Stomach (tissue), 9 donors: ENCODE data around the gene ABCA6. TPM values are rescaled to one million over a fixed set of nuclear protein-coding genes. Genes with fewer than 3 reads are reported as not detected.

Experiments used
- DNase-seq, 2 donors: peaks; one replicate each; pipeline versions ENCODE4 v3.0.0 to v3.0.0-alpha.2; 2013 to 2019
- H3K27ac ChIP-seq, 5 donors: fragments of 200-600 bp in 4 of 5; sonication (generic) in 4 of 5; one replicate each; pipeline ENCODE4 v1.5.1; 2013 to 2019; ENCODE audit warnings: mild to moderate bottlenecking in 1 of 5, moderate library complexity in 1 of 5
- H3K27me3 ChIP-seq, 3 donors: fragments of 200-600 bp; sonication (generic); one replicate each; pipeline ENCODE4 v1.5.1; 2017 to 2019; ENCODE audit warnings: mixed run types in 1 of 3
- H3K36me3 ChIP-seq, 4 donors: fragments of 200-600 bp; sonication (generic); 1 replicate in 3 of 4; 2 replicates in 1 of 4; pipeline ENCODE4 v1.5.1; 2016 to 2019
- H3K4me1 ChIP-seq, 4 donors: fragments of 200-600 bp; sonication (generic); one replicate each; pipeline ENCODE4 v1.5.1; 2016 to 2019
- H3K4me3 ChIP-seq, 4 donors: fragments of 200-600 bp; sonication (generic) in 3 of 4; one replicate each; pipeline ENCODE4 v1.5.1; 2016 to 2019; ENCODE audit warnings: mild to moderate bottlenecking in 1 of 4
- H3K9me3 ChIP-seq, 4 donors: fragments of 200-600 bp; sonication (generic); one replicate each; pipeline ENCODE4 v1.5.1; 2016 to 2019
- CTCF ChIP-seq, 7 experiments: fragments of 450-650 bp in 4 of 7; fragments of 200-600 bp in 3 of 7; sonication (generic) in 3 of 7; IDR thresholded peaks; one replicate each; pipeline ENCODE4 v1.5.1; 2016 to 2019; ENCODE audit warnings: antibody characterized with exemption in 7 of 7, control low read depth in 2 of 7, mild to moderate bottlenecking in 1 of 7
- EP300 ChIP-seq: sonication (generic); formaldehyde crosslinking; IDR thresholded peaks from one replicate; pipeline ENCODE4 v1.6.1; 2017; ENCODE audit warnings: antibody characterized with exemption
- POLR2A ChIP-seq, 4 donors: fragments of 450-650 bp; IDR thresholded peaks; one replicate each; pipeline ENCODE4 v1.6.1; 2016; ENCODE audit warnings: antibody characterized with exemption in 4 of 4, control low read depth in 2 of 4, mild to moderate bottlenecking in 1 of 4, moderate library complexity in 1 of 4
- POLR2AphosphoS5 ChIP-seq, 3 donors: sonication (generic); formaldehyde crosslinking; IDR thresholded peaks; one replicate each; pipeline ENCODE4 v1.6.1; 2016; ENCODE audit warnings: antibody characterized with exemption in 3 of 3
- WGBS, 5 donors: extraction: QIAGEN DNeasy Blood & Tissue Kit in 3 of 5; methylation state at CpG; one replicate each; pipeline versions ENCODE4 v1.1.5 to v1.1.7; 2013 to 2018; 5-methylcytosine and 5-hydroxymethylcytosine counted together
- intact Hi-C: fragments of 100-400 bp; cut with DNase I; formaldehyde crosslinking; loops from one replicate; pipeline ENCODE4 v1.15.1; 2023; ENCODE audit warnings: low total_unique reads
- polyA plus RNA-seq, 3 donors: library from polyadenylated mRNA; stranded (reverse); fragments of 200-250 nt; gene quantifications; one replicate each; pipeline ENCODE4 v1.2.3, GENCODE V29; 2013
- total RNA-seq, 5 donors: library from RNA; depleted of rRNA; stranded (reverse); fragments of >200 nt; gene quantifications; one replicate each; pipeline versions ENCODE4 v1.1.0 to v1.2.3, GENCODE V29; 2014 to 2016
- donor health status: healthy with polysubstance abuse.
- donor health status: Bipolar disorder and iron deficiency.
- donor health status: healthy.

Gene ABCA6
- total and polyA plus RNA-seq, 8 donors, result 4.5 to 97.9 (median 19.2) TPM

- H3K27me3 ChIP-seq, result no peaks in the 10 kb centered on the region
- no peaks in the 10 kb centered on the region for H3K9me3 ChIP-seq
- H3K36me3 ChIP-seq, result no peaks in the 10 kb centered on the region
- DNase-seq, result peak in 1 of 2 donors; percentile 81
- TF ChIP-seq EP300 (no peak), POLR2AphosphoS5 (IDR thresholded peaks at IDR 0.05) (peak in 2 of 3 donors; percentile 10 to 46)
- H3K4me3 ChIP-seq, result no peak within 1 kb of the TSS
- H3K27ac ChIP-seq, result no peak within 1 kb of the TSS
- intact Hi-C loops, result no loop called here
- H3K4me1 ChIP-seq, result no peaks in the 10 kb centered on the region
- WGBS, 5 donors, result 8 to 30% (median 18%) methylated on average over 2 of the region's 2 CpGs
These were observed 80.9 kb downstream of the ABCA6 start, which contains the start of gene ABCA9 for GRCh38 chr17:69060822-69061221. TSS of gene ABCA9 (minus strand) at chr17:69060927. CDS start at chr17:69051126, 9,801 bp downstream.

DNA sequence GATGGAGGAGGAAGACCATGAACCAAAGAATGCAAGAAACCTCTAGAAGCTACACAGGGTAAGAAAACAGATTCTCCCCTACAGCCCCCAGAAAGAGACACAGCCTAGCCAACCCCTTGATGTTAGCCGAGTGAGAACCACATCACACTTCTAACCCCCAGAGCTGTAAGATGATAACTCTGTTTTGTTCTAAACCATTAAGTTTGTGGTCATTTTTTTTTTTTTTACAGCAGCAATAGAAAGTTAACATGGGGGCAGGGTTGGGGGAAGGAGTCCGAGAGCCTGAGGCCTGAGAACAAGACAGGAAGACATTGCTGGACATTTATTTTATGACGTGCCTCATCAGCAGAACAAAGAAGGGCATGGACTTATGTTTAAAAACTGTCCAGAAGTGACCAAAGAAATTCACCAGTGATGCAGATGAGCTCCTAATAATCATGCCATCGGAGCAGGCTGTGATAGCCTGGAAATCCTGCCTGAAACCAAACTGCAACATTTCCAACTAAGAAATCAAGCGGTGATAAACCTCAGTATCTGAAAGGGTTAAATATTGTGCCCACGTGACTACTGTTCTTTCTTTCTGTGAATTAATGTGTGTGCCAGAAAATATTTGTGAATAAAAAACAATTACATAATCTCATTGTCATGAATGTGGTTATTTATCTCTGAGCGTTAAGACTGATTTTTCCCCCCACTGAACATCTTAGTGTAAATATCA is 82.1 kb downstream of the ABCA6 start:
- TF ChIP-seq POLR2A (IDR thresholded peaks at IDR 0.05), result no peak
- TF ChIP-seq POLR2AphosphoS5 (IDR thresholded peaks at IDR 0.05), result no peak
- no peak for TF ChIP-seq EP300
- no peaks in the 10 kb centered on the region for H3K36me3 ChIP-seq
- intact Hi-C loops, result no loop called here
- H3K27ac ChIP-seq, result no peak overlapping the region
- H3K4me1 ChIP-seq, result no peaks in the 10 kb centered on the region
- DNase-seq, result peak in 1 of 2 donors; percentile 20
- WGBS, 5 donors, result 57 to 73% (median 67%) methylated on average over 7 of the region's 7 CpGs
- no peaks in the 10 kb centered on the region for H3K27me3 ChIP-seq
- H3K4me3 ChIP-seq, result no peak overlapping the region
- no peaks in the 10 kb centered on the region for H3K9me3 ChIP-seq

DNA sequence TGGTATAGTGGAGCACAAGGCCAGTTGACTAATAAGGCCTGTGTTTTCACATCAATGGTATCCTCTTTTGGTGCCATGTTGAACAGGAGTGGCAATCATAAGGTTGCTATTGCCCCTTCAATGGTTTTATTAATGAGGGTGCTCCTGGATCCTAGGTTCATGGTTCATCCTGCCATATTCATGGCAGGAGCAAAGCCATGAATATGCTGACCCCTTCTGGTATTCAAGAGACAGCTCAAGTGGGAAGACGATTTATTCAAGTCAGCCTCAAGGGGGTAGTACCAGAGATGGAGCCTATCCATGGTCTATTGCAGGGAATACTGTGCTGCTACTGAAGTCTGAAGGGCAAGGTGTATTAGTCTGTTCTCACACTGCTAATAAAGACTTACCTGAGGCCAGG is 83.5 kb downstream of the ABCA6 start:
- intact Hi-C loops, result no loop called here
- Histone ChIP-seq H3K4me3 (no peak overlapping the region), H3K9me3 (no peaks in the 10 kb centered on the region), H3K4me1 (no peaks in the 10 kb centered on the region), H3K27me3 (no peaks in the 10 kb centered on the region), H3K27ac (no peak overlapping the region), H3K36me3 (no peaks in the 10 kb centered on the region)
- TF ChIP-seq POLR2AphosphoS5 (IDR thresholded peaks at IDR 0.05), result no peak
- TF ChIP-seq CTCF (IDR thresholded peaks at IDR 0.05), result peak in 2 of 7 experiments; percentile 13 to 29
- no peak for TF ChIP-seq EP300
- TF ChIP-seq POLR2A (IDR thresholded peaks at IDR 0.05), result no peak
- 29 to 100% (median 93%) methylated on average over 1 of the region's 1 CpG for WGBS, 5 donors
- no peak for DNase-seq

- Histone ChIP-seq H3K36me3 (no peaks in the 10 kb centered on the region), H3K27me3 (no peaks in the 10 kb centered on the region), H3K4me1 (no peaks in the 10 kb centered on the region), H3K27ac (peak overlapping the region in 3 of 5 donors; percentile 4 to 30 (median 16)), H3K4me3 (no peak overlapping the region), H3K9me3 (no peaks in the 10 kb centered on the region)
- no peak for DNase-seq
- 36 to 65% (median 41%) methylated on average over 1 of the region's 1 CpG for WGBS, 5 donors
- intact Hi-C loops, result no loop called here
- TF ChIP-seq CTCF (IDR thresholded peaks at IDR 0.05), result no peak
- no peak for TF ChIP-seq POLR2A (IDR thresholded peaks at IDR 0.05)
- TF ChIP-seq EP300, result no peak
- no peak for TF ChIP-seq POLR2AphosphoS5 (IDR thresholded peaks at IDR 0.05)
These were observed 84.4 kb downstream of the ABCA6 start for GRCh38 chr17:69057280-69057679.

DNA sequence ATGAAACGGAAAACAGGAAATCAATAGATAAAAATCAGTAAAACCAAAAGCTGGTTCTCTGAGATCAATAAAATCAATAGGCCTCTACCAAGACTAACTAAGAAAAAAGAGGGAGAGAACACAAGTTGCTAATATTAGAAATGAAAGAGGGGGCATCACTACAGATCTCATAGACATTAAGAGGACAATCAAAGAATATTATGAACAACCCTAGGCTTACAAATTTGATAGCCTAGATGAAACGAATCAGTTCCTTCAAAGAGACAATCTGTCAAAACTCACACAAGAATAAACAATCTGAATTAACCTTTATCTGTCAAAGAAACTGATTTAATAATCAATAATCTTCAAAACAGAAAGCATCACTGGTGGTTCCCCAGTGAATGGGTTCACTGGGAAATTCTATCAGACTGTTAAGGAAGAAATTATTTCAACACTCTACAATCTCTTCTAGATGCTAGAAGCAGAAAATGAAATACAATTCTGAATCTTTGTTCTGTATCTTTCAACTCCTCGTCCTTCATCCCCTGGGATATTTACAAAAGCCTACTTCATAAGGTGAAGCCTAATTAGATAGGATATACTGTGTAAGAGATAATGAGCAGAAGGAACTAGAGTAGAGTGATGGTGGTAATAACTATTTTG is 85.4 kb downstream of the ABCA6 start:
- TF ChIP-seq EP300 (no peak), CTCF (IDR thresholded peaks at IDR 0.05) (no peak), POLR2AphosphoS5 (IDR thresholded peaks at IDR 0.05) (no peak), POLR2A (IDR thresholded peaks at IDR 0.05) (no peak)
- H3K27ac ChIP-seq, result no peak overlapping the region

More for the DNA sequence above, 85.4 kb downstream of the ABCA6 start:
- H3K9me3 ChIP-seq, result no peaks in the 10 kb centered on the region
- H3K36me3 ChIP-seq, result no peaks in the 10 kb centered on the region
- WGBS, 5 donors, result 84 to 93% (median 85%) methylated on average over 3 of the region's 3 CpGs
- no peak for DNase-seq
- H3K4me3 ChIP-seq, result no peak overlapping the region
- intact Hi-C loops, result no loop called here
- no peaks in the 10 kb centered on the region for H3K27me3 ChIP-seq
- no peaks in the 10 kb centered on the region for H3K4me1 ChIP-seq
